Fibroblast of mammary gland (primary cell): Measurements from ENCODE around the gene MRGPRD.

Source experiments
- DNase-seq: peaks from one replicate; pipeline ENCODE4 v3.0.0-alpha.2; 2010; ENCODE audit warnings: low read depth
- H3K4me3 ChIP-seq: 2 replicates; pipeline ENCODE4 v1.5.1; 2011; ENCODE audit warnings: low read depth, mild to moderate bottlenecking, low read length, moderate library complexity; ENCODE audit not compliant: control insufficient read depth
- CTCF ChIP-seq: conservative IDR thresholded peaks from 2 replicates; pipeline ENCODE4 v1.5.1; 2011; ENCODE audit warnings: low read depth, low read length, inconsistent platforms; ENCODE audit not compliant: control insufficient read depth, insufficient read depth

MRGPRD gene

DNA sequence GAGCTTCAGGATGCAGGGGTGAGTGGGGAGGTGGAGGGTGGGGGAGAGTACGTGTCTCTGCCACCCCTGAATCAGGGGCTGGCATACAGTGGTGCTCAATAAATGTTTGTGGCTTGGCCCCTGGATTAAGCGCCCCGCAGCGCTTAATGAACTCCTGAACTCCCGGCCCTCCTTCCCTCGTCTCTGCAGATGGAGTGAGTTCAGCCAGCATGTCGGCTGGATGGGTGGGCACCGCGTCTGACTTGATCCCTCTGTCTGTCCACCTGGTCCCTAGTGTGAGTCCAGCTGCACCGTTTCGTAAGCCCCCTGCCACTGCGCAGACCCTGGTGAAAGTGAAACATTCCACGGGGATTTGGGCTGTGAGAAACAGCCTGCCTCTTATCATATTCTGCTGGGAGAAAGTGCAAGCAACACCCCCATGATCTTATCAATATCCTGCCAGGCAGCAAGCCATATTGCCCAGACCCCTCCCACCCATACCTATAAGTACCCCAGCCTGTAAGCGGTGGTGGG, 12.0 kb upstream of the MRGPRD start:
- no peak overlapping the region for H3K4me3 ChIP-seq
- DNase-seq, result no peak
- TF ChIP-seq CTCF, result no peak

GRCh38 chr11:68990995-68991780, 10.4 kb upstream of the MRGPRD start:
- H3K4me3 ChIP-seq, result no peak overlapping the region
- no peak for TF ChIP-seq CTCF
- DNase-seq, result no peak

DNA sequence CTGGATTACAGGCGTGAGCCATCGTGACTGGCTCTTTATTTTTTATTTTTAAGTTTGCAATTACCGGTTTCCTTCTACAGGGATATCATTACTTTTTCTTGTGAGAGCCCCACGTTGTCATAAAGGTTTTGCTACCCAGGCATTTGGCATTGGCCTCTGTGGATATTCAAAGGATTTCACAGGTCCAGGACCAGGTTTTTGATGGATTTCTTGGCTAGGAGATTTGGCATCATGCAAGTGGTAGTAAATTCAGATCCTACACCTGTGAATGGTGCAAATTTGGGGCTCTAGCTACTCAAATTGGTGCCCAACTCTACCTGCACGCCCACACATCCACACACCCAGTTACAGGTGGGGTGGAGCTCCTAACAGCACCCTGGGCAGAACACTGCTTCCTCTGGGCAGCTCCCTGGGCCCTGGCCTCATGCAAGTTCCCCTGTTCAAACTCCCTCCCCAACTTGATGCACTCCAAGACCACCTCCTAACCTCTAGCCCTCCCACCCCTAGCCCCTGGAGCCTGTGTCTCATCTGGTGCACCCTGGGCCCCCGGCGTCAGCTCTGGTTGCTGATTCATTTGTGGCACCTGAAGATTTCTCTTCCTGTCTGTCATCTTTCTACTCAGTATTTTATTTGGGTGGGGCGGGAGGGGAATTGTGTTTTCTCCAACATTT, 9.3 kb upstream of the MRGPRD start:
- DNase-seq, result no peak
- H3K4me3 ChIP-seq, result no peak overlapping the region
- no peak for TF ChIP-seq CTCF

- no peak for DNase-seq
- TF ChIP-seq CTCF, result no peak
- no peak overlapping the region for H3K4me3 ChIP-seq
Measured at GRCh38 chr11:68988491-68988890, 7.7 kb upstream of the MRGPRD start.

DNA sequence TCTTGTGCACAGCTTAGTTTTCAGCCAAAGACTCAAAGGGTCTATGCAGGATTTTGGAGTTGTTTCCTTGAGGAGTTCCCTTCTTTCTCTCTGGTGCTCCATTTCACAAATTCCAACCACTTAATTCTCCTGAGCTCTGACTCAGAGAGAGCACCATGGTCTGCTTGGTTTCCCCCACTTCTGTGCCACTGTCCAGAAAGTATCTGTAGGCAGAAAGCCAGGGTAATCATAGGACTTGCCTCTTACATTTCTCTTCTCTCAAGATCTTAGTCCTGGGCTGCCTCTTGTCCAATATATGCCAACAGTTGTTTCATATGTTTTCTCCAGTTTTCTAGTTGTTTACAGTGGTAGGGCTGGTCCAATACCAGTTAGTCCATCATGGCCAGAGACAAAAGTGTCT, 6.4 kb upstream of the MRGPRD start:
- no peak for DNase-seq
- TF ChIP-seq CTCF, result no peak

GRCh38 chr11:68983801-68984200, 3.0 kb upstream of the MRGPRD start:
- H3K4me3 ChIP-seq, result no peak overlapping the region
- no peak for TF ChIP-seq CTCF
- no peak for DNase-seq

More for the DNA sequence above, 6.4 kb upstream of the MRGPRD start:
- no peak overlapping the region for H3K4me3 ChIP-seq
